Measurements from ENCODE around the gene ELK4. TPM values are rescaled to one million over a fixed set of nuclear protein-coding genes. Genes with fewer than 3 reads are reported as not detected.

Gene ELK4
- total and polyA plus RNA-seq, 2 of the 13 experiments (the other 11 are each of a cell fraction or from before 2014, with no cell fraction given): 8.3 to 13.1 TPM

DNA sequence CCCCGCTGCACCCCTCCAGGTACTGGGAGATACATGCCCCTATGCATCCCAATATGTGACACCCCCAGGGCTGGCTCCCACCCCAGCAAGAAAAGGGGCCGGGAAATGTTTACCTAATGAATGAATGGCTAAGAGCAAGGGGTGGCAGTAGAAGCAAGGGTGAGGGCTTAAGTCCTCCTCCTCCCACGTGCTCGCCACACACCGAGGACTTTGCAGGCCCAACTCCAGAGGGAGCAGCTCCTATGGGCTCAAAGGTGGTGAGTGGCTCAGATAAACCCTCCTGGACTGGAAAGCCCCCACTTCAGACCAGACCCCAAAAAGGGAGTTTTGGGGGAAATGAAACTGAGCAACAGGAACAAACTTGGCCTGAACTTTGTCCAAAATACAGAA is 37.1 kb upstream of the ELK4 start (continued):
- TF ChIP-seq NR1H2 (CRISPR knock-in tag; IDR thresholded peaks at IDR 0.05; ENCODE audit: borderline replicate concordance, low read depth) (no peak), CBX2 (IDR thresholded peaks at IDR 0.05; ENCODE audit: low read depth, low read length) (no peak), CBX2 (CRISPR knock-in tag; IDR thresholded peaks at IDR 0.05; ENCODE audit: low read depth) (no peak), SMARCC2 (IDR thresholded peaks at IDR 0.05) (no peak), ZNF607 (CRISPR knock-in tag; IDR thresholded peaks at IDR 0.05; ENCODE audit: borderline replicate concordance) (peak; percentile 42; the same call in 1 of the 2 replicates), ZNF232 (CRISPR knock-in tag; IDR thresholded peaks at IDR 0.05; ENCODE audit: borderline replicate concordance) (no peak), TAF15 (IDR thresholded peaks at IDR 0.05; ENCODE audit: low read depth, low read length, poor library complexity, severe bottlenecking) (no peak), TSC22D2 (CRISPR knock-in tag; IDR thresholded peaks at IDR 0.05; ENCODE audit: borderline replicate concordance) (no peak), MAF1 (CRISPR knock-in tag; IDR thresholded peaks at IDR 0.05; ENCODE audit: borderline replicate concordance) (no peak), YEATS2 (CRISPR knock-in tag; IDR thresholded peaks at IDR 0.05; ENCODE audit: borderline replicate concordance) (no peak), ZNF7 (CRISPR knock-in tag; IDR thresholded peaks at IDR 0.05) (peak; percentile 80; the same call in 1 of the 2 replicates), HDAC2 (CRISPR knock-in tag; IDR thresholded peaks at IDR 0.05) (no peak), ZNF367 (CRISPR knock-in tag; IDR thresholded peaks at IDR 0.05; ENCODE audit: borderline replicate concordance) (no peak), EED (CRISPR knock-in tag; IDR thresholded peaks at IDR 0.05) (no peak), MEF2D (CRISPR knock-in tag; IDR thresholded peaks at IDR 0.05) (no peak), ZNF839 (CRISPR knock-in tag; IDR thresholded peaks at IDR 0.05; ENCODE audit: borderline replicate concordance) (no peak), JUNB (CRISPR knock-in tag; IDR thresholded peaks at IDR 0.05; ENCODE audit: borderline replicate concordance) (no peak), SP4 (CRISPR knock-in tag; IDR thresholded peaks at IDR 0.05) (no peak), IKZF4 (CRISPR knock-in tag; IDR thresholded peaks at IDR 0.05; ENCODE audit: borderline replicate concordance, low read depth, not compliant biosample characterization) (no peak), MED8 (CRISPR knock-in tag; IDR thresholded peaks at IDR 0.05; ENCODE audit: insufficient replicate concordance) (no peak), ZBTB20 (CRISPR knock-in tag; IDR thresholded peaks at IDR 0.05; ENCODE audit: borderline replicate concordance, low read depth) (no peak), HDAC1 (CRISPR knock-in tag; IDR thresholded peaks at IDR 0.05) (peak; percentile 33; the same call in 1 of the 2 replicates)
- TF ChIP-seq, protein P1, sequence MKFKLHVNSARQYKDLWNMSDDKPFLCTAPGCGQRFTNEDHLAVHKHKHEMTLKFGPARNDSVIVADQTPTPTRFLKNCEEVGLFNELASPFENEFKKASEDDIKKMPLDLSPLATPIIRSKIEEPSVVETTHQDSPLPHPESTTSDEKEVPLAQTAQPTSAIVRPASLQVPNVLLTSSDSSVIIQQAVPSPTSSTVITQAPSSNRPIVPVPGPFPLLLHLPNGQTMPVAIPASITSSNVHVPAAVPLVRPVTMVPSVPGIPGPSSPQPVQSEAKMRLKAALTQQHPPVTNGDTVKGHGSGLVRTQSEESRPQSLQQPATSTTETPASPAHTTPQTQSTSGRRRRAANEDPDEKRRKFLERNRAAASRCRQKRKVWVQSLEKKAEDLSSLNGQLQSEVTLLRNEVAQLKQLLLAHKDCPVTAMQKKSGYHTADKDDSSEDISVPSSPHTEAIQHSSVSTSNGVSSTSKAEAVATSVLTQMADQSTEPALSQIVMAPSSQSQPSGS (CRISPR knock-in tag; IDR thresholded peaks at IDR 0.05): no peak
- TF ChIP-seq, protein P2, sequence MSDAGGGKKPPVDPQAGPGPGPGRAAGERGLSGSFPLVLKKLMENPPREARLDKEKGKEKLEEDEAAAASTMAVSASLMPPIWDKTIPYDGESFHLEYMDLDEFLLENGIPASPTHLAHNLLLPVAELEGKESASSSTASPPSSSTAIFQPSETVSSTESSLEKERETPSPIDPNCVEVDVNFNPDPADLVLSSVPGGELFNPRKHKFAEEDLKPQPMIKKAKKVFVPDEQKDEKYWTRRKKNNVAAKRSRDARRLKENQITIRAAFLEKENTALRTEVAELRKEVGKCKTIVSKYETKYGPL (CRISPR knock-in tag; IDR thresholded peaks at IDR 0.05): no peak
- TF ChIP-seq, protein P3, sequence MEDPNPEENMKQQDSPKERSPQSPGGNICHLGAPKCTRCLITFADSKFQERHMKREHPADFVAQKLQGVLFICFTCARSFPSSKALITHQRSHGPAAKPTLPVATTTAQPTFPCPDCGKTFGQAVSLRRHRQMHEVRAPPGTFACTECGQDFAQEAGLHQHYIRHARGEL (CRISPR knock-in tag; IDR thresholded peaks at IDR 0.05): no peak
- TF ChIP-seq, protein P4, sequence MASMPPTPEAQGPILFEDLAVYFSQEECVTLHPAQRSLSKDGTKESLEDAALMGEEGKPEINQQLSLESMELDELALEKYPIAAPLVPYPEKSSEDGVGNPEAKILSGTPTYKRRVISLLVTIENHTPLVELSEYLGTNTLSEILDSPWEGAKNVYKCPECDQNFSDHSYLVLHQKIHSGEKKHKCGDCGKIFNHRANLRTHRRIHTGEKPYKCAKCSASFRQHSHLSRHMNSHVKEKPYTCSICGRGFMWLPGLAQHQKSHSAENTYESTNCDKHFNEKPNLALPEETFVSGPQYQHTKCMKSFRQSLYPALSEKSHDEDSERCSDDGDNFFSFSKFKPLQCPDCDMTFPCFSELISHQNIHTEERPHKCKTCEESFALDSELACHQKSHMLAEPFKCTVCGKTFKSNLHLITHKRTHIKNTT (CRISPR knock-in tag; IDR thresholded peaks at IDR 0.05): no peak
- TF ChIP-seq, protein P5, sequence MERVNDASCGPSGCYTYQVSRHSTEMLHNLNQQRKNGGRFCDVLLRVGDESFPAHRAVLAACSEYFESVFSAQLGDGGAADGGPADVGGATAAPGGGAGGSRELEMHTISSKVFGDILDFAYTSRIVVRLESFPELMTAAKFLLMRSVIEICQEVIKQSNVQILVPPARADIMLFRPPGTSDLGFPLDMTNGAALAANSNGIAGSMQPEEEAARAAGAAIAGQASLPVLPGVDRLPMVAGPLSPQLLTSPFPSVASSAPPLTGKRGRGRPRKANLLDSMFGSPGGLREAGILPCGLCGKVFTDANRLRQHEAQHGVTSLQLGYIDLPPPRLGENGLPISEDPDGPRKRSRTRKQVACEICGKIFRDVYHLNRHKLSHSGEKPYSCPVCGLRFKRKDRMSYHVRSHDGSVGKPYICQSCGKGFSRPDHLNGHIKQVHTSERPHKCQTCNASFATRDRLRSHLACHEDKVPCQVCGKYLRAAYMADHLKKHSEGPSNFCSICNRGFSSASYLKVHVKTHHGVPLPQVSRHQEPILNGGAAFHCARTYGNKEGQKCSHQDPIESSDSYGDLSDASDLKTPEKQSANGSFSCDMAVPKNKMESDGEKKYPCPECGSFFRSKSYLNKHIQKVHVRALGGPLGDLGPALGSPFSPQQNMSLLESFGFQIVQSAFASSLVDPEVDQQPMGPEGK (CRISPR knock-in tag; IDR thresholded peaks at IDR 0.05): peak; percentile 57
